ENCODE data around the gene AMOTL2.

Gene AMOTL2

DNA sequence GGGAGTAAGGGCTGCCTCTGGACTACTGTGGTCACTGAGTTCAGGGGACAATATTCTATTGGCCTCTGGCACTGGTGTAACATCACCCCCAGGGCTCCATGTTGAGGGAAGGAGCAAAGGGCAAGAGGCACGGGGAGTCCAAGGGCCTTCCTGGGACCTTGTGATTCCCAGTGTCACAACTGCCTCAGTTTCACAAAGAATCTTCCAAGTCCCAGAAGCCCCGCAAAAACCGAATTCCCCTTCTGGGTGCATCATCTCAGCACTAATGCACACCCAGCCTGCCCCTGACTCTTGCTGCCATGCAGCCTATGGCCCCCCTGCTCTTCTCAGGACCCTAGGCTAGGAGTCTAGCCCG lies 5.5 kb downstream of the AMOTL2 start:
- no peak overlapping the region for H3K4me3 ChIP-seq (ENCODE audit: low read depth, low read length)
- in situ Hi-C loops (cut with HindIII; ENCODE audit: low sequenced_read_pairs), result no loop called here
- no peak for DNase-seq (ENCODE audit: low read depth)
- TF ChIP-seq, protein P1, sequence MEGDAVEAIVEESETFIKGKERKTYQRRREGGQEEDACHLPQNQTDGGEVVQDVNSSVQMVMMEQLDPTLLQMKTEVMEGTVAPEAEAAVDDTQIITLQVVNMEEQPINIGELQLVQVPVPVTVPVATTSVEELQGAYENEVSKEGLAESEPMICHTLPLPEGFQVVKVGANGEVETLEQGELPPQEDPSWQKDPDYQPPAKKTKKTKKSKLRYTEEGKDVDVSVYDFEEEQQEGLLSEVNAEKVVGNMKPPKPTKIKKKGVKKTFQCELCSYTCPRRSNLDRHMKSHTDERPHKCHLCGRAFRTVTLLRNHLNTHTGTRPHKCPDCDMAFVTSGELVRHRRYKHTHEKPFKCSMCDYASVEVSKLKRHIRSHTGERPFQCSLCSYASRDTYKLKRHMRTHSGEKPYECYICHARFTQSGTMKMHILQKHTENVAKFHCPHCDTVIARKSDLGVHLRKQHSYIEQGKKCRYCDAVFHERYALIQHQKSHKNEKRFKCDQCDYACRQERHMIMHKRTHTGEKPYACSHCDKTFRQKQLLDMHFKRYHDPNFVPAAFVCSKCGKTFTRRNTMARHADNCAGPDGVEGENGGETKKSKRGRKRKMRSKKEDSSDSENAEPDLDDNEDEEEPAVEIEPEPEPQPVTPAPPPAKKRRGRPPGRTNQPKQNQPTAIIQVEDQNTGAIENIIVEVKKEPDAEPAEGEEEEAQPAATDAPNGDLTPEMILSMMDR (IDR thresholded peaks at IDR 0.05; ENCODE audit: low read depth, low read length, missing control alignments), result no peak

DNA sequence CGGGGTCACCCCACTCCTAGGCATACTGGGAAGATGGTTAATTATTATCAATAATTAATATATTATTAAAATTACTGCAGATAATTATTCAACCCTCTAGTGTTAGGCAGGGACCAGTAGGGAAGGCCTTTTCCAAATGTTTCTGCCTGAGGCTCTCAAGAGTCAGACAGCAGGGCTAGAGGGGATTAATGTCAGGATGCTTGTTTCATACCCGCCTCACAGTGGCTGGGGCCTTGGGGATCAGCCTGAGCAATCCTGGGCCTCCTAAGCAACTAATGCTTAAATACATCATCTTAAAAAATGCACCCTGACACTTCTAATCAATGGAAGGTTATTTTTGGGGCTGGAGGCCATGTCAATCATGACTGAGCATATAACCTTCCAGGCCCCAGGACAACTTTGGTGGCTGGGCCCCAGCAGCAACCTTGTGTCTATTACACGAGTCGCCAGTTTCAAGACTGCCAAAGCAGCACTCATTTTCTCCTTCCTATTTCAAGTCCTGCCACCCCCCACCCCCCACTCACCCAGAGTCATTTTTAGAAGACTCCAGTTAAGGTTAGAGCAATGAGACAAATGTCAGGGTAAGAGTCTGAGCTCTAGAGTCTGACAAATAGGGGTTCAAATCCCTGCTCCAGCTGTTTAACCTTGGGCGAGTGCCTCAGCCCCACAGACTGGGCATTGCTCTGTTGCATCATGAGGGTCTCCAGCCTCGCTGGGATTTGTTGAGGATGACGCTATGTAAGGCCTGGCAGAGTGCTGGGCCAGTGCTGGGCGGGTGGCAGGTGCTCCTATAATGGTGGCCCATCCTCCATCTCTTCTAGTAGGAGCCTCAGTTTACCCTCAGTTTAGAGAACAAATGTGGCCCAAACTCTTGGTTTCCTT lies 6.1 kb downstream of the AMOTL2 start:
- H3K4me3 ChIP-seq (ENCODE audit: low read depth, low read length), result no peak overlapping the region
- in situ Hi-C loops (cut with HindIII; ENCODE audit: low sequenced_read_pairs), result no loop called here
- TF ChIP-seq, protein P1 (IDR thresholded peaks at IDR 0.05; ENCODE audit: low read depth, low read length, missing control alignments), result no peak
- no peak for DNase-seq (ENCODE audit: low read depth)

DNA sequence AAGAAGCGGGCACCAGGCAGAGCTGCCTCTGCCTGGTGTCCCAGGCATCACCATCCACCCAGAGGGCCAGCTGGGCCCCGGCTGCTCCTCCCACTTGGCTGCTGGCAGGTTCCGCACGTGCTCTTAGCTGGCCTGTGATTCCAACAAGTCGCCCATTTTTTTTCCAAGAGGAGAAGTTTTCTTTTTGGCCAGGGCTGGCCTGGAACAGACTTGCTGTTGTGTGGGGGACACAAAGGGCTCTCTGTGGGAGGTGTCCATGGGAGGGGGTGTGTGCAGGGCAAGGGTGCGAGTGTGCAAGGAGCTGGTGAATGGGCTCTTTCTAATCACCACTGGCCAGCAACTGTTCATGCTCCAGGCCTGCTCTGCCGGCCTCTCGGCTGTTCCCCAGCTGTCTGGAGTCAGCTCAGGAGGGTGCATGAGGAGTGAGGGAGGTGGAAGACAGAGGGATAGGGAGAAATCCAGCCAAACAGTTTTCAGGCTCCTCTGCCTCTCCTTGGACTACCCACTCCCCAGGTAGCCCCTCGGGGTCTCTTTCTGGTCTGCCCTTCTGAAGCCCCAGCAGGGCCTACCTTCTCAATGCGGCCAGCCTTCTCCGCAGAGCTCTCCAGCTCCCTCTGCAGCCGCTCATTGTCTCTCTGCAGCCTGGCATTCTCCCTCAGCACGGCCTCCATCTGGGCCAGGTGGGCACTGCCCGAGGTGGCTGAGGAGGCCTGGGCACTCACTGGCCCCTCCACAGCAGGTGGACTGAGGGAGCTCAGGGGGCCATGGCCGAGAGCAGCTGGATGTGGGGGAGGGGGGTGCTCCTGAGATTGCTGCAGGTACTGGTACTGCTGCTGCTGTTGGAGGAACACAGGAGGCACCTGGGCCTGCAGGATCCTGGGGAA lies 7.1 kb downstream of the AMOTL2 start:
- DNase-seq (ENCODE audit: low read depth), result no peak
- H3K4me3 ChIP-seq (ENCODE audit: low read depth, low read length), result no peak overlapping the region
- in situ Hi-C loops (cut with HindIII; ENCODE audit: low sequenced_read_pairs), result no loop called here
- TF ChIP-seq, protein P1 (IDR thresholded peaks at IDR 0.05; ENCODE audit: low read depth, low read length, missing control alignments), result peak; percentile 40

DNA sequence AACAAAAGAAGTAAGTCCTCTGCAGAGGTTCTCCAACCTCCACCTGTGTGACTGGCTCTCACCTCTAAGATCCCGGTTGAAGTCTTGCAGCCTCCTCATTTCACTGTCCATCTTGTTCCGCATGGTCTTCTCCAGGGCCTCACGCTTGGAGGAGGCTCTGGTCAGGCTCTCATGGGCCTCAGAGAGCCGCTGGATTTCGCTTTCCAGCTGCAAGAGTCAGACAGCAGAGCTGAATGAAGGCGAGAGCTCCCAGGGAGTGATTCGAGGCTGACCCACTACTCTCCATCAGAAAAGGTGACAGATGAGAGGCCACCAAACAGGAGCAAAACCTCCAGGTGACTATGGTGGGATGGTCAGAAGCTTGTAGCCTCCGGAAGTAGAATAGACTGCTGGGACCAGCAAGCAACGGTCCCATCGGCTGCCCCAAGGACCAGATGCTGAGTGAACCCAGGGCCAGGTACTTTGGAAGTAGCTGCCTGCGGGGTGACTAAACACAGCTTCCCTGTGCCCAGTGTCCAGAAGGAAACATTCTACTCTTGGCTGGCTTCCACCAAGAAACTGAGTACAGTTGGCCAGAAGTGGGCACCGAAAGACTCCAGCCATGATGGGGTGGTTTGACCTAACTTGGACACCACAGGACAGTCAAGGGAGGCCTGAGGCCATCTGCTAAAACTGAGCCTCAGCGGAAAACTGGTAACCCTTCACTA lies 7.9 kb downstream of the AMOTL2 start:
- no peak overlapping the region for H3K4me3 ChIP-seq (ENCODE audit: low read depth, low read length)
- in situ Hi-C loops (cut with HindIII; ENCODE audit: low sequenced_read_pairs), result no loop called here
- DNase-seq (ENCODE audit: low read depth), result no peak

DNA sequence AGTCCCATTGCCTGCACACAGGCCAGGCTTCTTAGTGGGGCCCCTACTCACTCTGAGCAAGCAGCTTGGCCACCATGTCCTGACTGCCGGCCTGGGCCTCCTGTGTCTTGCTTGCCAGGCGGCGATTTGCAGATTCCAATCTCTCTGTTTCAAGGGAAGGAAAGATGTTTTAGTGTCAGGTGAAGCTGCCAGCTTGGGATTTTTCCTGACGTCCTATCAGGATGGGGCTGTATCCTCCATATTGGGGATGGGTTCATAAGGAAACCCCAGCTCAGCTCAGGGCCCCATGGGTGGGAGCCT lies 8.5 kb downstream of the AMOTL2 start:
- H3K4me3 ChIP-seq (ENCODE audit: low read depth, low read length), result no peak overlapping the region
- DNase-seq (ENCODE audit: low read depth), result no peak
- TF ChIP-seq, protein P1 (IDR thresholded peaks at IDR 0.05; ENCODE audit: low read depth, low read length, missing control alignments), result no peak
- in situ Hi-C loops (cut with HindIII; ENCODE audit: low sequenced_read_pairs), result no loop called here

More for the DNA sequence above, 7.9 kb downstream of the AMOTL2 start:
- TF ChIP-seq, protein P1 (IDR thresholded peaks at IDR 0.05; ENCODE audit: low read depth, low read length, missing control alignments), result no peak
